ENCODE data around the gene PIGQ.

- no peak for TF ChIP-seq ZNF274 (IDR thresholded peaks at IDR 0.05; ENCODE audit: low read depth, low read length)
- no peak for TF ChIP-seq YY1 (IDR thresholded peaks at IDR 0.05; ENCODE audit: insufficient read depth, insufficient read length)
These were observed 20.1 kb upstream of the PIGQ start for GRCh38 chr16:549544-550263.

Measured in NT2/D1 (cell line).